GM19043 (cell line): ENCODE data around the gene TNFRSF9.
"Not testable (repeated sequence)": the region's sequence is repeated elsewhere in the genome, so short reads cannot be mapped to it uniquely, and the experiment has no call there.

Experiments used
- ATAC-seq: cut with Tn5 transposase; IDR thresholded peaks from one replicate; pipeline ENCODE4 v1.9.1; 2021; ENCODE audit warnings: low read depth; ENCODE audit not compliant: unreplicated experiment

The TNFRSF9 gene

DNA sequence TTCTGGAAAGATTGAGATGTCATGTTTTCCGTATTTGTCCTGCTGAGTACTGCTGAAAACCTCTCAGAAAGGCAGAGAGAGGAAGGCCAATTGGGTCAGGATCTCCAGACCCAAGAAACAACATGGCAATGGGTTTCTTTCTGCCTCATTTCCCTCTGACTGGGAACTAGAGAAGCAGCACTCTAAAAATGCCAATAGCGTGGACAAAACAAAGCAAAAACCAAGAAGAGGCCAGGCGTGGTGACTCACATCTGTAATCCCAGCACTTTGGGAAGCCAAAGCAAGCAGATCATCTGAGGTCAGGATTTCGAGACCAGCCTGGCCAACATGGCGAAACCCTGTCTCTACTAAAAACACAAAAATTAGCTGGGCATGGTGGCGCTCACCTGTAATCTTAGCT is 18.3 kb downstream of the TNFRSF9 start:
- ATAC-seq: no peak

GRCh38 chr1:7921796-7922195 is 18.8 kb downstream of the TNFRSF9 start:
- no peak for ATAC-seq

DNA sequence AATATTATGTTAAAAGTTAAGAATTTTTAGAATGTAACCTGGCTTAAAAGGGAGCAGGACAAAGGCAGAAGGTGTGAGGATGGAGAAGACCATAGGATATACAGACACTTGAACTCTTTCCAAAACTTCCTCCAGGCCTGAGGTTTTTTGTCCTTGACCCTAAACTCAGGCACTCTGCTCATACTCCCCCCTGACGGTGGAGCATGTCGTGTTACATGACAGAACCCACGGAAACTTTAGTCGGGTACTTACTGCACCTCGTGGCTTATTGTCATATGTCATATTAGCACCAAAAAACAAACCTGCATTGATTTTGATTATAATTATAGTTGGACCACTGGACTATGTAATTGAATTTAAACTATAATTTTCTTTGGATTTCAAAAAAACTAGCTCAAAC is 20.8 kb downstream of the TNFRSF9 start:
- no peak for ATAC-seq

- not testable (repeated sequence) for ATAC-seq
Measured at GRCh38 chr1:7917971-7918370, 22.7 kb downstream of the TNFRSF9 start.

GRCh38 chr1:7916501-7916830 is 24.2 kb downstream of the TNFRSF9 start:
- ATAC-seq: no peak

DNA sequence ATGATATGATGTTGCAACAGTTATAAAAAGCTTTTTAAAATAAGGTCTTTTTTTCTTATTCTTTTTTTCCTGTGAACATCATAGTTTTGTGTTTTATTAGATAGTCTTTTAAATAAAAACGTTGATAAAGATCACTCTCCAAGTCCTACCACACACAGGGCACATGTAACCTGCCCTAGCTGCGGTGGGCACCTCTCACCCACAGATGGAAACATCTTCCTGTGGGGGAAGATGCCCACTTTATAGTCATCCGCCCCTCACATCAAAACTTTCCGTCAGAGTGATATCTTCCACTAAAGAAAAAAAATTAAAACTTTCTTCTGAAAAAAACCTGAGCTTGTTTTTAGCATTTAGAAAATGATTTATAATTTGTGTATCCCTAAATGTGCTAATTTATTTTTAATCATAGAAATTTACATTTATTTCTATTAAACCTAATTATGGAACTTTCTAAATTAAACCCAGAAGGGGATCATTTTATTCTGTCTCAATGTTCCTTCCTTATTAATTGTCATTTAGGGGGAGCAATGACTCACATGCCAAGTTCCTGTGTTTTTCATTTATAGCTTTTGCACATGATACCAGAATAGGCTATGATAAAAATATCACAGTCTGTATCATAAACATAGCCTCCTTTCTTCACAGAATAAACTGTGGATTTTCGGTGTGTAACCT is 24.7 kb downstream of the TNFRSF9 start:
- no peak for ATAC-seq

DNA sequence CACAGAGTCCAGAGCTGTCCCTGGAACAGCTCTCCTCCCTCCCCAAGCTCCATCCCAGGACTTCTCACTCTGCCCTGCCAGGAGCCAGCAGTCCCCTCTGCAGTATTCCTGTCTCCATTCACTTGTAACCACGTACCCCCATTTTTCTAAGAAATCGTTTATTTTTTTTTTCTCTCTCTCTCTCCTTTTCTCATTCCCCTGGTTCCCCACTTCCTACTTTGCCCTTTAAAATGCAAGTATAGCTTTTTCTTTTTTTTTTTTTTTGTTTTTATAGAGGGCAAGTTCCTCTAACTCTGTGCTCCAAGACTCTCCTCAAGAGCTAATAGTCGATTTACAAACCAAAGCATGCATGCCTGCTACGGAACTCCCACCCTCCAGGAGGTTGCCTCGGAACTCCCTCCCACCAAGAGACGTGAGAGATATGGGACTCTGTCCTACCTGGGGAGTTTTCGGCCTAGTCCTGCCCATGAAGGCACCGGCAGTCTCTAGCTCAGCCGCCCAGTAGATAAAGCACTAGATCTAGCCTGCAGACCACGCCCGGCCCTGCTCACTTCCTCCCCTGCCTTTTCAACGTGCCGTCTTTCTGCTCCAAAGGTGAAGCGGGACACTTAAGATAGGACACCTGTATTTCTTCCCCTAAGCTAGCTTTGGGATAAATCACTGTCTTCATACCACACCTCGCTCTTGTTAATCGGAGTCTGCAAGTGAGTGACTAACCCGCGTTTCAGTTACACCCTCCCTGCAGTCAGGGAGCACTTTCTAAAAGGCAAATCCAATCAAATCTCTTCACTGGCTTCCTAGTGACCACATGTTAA is 27.7 kb downstream of the TNFRSF9 start:
- no peak for ATAC-seq

DNA sequence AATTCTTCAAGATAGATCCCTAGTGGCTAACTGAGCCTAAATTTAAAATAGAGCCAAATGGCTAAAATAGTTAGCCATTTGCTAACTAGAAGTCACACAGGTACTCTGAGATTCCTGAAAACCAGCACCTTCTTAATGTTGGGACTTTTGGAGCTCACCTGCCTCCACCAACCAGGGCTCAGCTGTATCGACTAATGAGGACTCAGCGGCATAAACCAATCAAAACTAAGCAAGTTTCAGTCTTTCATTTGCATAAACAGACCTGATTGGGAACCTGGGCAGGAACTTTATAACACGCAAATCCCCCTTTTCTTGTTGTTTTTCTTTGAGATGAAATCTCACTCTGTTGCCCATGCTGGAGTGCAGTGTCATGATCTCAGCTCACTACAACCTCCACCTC is 28.5 kb downstream of the TNFRSF9 start:
- ATAC-seq: no peak

DNA sequence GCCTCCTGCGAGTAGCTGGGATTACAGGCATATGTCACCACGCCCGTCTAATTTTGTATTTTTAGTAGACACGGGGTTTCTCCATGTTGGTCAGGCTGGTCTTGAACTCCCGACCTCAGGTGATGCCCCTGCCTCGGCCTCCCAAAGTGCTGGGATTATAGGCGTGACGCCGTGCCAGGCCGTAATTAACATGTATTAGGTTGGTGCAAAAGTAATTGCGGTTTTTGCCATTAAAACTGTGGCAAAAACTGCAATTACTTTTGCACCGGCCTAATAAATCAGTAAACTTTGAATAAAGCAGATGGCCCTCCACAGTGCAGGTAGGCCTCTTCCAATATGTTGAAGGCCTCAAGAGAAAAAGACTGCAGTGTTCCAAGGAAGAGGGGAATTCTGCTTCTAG is 35.4 kb downstream of the TNFRSF9 start:
- no peak for ATAC-seq

GRCh38 chr1:7902478-7903085 is 38.1 kb downstream of the TNFRSF9 start:
- no peak for ATAC-seq

- ATAC-seq: no peak
Measured at GRCh38 chr1:7899741-7900140, 40.9 kb downstream of the TNFRSF9 start.

DNA sequence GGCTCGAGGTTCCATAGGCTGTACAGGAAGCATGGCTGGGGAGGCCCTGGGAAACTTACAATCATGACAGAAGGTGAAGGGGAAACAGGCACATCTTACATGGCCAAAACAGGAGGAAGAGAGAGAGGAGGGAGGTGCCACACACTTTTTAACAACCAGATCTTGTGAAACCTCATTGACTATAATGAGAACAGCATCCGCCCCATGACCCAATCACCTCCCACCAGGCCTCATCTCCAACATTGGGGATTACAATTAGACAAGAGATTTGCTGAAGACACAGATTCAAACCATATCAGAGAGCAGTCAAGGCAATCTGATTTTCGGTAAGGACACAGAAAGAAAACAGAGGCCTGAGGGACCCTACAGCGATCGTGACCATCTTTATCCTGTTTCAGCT is 41.7 kb downstream of the TNFRSF9 start:
- no peak for ATAC-seq

DNA sequence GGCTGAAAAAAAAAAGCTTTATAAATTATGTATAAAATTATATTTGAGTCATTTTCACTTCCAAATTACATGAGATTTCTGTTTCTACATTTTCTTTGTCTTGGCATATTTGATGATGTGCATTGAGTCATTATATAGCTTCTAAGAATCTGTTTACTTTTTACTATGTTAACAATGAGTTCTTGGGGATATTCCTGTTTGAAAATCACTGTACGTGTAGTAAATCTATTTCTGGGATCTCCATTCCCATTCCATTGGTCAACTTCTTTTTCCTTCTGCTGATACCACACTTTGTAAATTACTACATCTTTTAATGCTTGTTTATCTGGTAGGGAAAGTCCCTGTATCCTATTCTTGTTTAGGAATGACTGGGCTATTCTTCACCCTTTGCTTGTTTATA is 43.6 kb downstream of the TNFRSF9 start:
- no peak for ATAC-seq

- no peak for ATAC-seq
Measured at GRCh38 chr1:7893529-7894180, 47.0 kb downstream of the TNFRSF9 start.

DNA sequence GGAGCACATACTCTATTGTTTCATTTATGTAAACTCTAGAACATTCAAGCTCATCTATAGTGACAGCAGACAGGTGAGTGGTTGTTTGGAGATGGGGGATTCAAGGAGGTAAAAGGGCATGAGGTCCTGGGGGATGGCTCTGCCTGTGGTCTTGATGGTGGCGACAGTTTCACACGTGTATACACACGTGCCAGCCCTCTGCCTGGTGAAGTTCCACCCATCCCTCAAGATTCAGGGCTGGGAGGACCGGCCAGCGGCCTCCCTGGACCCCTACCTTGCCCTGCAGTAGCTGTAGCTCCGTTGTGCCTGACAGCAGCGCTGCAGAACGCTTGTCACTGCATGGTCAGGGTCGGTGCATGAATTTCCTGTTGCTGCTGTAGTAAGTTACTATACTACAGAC is 48.8 kb downstream of the TNFRSF9 start:
- no peak for ATAC-seq

DNA sequence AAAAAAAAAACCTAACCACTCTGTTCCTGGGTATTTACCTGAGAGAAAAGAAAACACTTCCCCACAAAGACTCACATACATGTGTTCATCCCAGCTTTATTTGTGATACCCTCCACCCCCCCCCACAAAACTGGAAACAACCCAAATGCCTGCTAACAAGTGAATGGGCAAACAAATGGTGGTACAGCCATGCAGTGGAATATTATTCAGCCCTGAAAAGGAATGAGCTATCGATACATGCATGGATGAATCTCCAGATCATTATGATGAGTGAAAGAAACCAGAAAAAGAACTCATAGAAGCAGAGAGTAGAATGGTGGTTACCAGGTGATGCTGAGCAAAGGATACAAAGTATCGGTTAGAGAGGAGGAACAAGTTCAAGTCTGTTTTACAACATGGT is 49.8 kb downstream of the TNFRSF9 start:
- no peak for ATAC-seq

GRCh38 chr1:7888248-7889081 is 52.2 kb downstream of the TNFRSF9 start:
- no peak for ATAC-seq

- ATAC-seq: no peak
Measured at GRCh38 chr1:7886405-7886745, 54.3 kb downstream of the TNFRSF9 start.

GRCh38 chr1:7885513-7886404 is 54.9 kb downstream of the TNFRSF9 start:
- no peak for ATAC-seq

GRCh38 chr1:7884757-7885156 is 55.9 kb downstream of the TNFRSF9 start:
- no peak for ATAC-seq
